OCI-M2 (cell line): Measurements from ENCODE around the gene AHNAK.
"Not testable (repeated sequence)": the region's sequence is repeated elsewhere in the genome, so short reads cannot be mapped to it uniquely, and the experiment has no call there.

ENCODE experiments used
- DNase-seq: peaks from one replicate; lab custom pipeline; 2025; ENCODE audit not compliant: unreplicated experiment; lab: John Stamatoyannopoulos, UW

AHNAK gene

DNA sequence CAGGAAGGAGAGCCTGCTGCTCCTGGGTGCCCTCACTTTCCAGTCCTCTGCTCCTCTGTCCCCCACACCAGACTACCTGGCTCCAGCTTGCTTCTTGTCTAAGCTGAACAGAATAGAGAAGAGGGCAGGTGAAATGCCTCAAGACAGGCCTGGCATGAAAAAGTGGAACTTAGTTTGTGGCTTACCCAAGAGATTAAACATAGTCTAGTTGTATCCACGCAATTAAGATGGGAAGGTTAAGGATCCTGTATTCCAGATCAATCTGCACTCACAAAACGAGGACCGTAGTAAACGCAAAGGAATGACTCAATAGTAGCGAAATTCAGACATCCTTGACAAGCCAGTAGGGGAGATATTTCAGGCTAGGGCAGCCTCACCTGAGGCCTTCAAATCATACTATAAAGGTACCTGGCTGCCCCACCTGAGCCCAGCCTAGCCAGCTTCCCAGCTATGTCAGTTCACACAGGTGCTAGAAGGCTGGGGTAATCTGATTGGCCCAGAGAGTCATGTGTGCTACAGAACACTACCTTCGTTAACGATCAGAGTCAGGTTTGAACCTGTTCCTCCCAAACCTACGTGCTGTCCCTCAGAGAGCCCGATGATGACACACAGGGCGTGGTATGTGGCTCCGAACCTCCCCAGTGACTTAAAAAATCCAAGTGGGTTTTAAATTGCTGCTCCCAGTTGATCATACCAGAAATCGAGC is 46.5 kb downstream of the AHNAK start:
- no peak for DNase-seq

DNA sequence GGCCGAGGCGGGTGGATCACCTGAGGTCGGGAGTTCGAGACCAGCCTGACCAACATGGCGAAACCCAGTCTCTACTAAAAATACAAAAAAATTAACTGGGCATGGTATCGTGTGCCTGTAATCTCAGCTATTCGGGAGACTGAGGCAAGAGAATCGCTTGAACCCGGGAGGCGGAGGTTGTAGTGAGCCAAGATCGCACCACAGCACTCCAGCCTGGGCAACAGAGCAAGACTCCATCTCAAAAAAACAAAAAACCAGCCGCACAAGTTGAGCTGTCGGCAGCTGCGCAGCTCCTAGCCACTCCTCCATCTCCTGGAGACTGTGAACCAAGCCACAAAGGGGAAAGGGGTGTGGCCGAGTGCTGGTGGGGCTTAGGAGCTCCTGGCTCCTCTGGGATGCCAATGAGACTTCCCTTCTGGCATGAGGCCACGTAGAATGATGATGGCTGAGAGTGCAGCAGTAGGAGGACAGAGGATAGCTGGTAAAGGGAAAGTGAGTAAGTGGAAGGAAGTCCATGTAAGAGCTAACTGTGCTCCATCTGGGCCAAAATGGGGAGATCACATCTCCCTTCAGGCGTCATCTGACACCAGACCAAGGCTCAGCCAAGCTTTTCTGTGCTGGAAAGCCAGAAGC is 47.2 kb downstream of the AHNAK start:
- DNase-seq = not testable (repeated sequence)

DNA sequence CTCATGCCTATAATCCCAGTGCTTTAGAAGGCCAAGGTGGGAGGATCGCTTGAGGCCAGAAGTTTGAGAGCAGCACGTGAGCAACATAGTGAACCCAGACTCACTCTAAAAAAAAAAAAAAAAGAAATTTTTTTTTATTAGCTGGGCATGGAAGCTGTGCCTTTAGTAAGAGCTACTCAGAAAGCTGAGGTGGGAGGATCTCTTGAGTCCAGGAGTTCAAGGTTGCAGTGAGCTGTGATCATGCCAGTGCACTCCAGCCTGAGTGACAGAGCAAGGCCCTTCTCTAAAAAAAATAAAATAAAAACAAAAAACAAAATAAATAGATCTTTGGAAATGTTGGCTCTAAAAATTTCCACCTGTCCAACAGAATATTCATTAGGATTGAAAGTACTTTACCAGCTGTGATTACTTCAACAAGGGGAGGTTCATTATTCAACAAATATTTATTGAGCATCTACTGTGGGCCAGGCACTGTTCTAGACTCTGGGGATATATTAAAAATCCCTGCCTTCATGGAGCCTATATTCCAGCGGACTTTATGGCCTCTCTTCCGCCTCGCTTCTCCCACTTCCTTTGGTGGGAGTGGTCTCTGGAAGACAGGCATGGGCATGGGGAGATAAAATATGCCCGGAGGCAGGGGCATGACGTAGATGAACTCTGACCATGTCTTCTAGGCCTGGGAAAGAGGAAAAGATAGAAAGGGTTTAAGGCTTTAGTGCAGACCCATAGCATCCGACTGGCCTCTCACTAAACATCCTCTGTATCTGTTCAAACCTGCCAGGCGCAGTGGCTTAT is 47.9 kb downstream of the AHNAK start:
- no peak for DNase-seq

DNA sequence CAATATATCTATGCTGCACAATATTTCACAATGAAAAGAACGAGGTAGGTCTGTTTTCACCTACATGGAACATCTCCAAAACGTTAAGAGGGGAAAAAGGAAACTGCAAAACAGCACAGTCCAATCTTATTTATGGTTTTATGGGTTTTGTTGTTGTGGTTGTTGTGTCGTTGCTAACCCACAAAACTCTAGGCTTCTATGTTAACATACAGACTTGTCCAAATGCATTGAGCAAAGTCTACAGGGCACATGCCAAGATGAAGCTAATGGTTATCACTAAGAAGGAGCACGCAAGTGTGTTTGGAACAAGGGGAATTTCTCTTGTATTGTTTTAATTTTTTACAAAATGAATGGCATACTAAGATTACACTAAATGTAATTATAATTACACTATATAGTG is 48.6 kb downstream of the AHNAK start:
- no peak for DNase-seq

DNA sequence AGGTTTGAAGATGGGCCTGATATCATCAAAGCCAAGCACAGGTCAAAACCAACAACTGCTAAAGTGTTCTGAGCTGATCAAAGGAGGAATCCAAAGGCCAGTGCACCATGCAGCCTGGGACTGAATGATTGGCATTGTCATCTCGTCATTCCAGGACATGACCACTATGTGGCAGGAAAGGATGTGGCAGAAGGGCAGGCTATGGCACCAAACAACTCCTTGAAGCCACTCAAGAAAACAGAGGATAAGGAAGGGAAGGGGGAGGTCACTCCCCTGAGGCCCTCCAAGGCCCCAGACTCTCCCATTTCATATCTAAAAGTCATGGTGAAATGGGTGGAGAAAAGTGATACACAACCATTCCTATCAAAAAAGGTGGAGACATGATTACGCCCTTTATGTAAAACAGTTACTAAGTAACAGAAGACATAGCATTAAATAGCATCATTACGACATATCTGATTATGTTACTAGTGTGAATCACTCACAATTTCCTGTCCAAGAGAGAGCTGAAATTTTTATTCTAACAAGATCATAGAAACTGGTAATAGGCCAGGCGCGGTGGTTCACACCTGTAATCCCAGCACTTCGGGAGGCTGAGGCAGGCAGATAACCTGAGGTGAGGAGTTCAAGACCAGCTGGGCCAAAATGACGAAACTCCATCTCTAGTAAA is 49.3 kb downstream of the AHNAK start:
- DNase-seq = no peak

DNA sequence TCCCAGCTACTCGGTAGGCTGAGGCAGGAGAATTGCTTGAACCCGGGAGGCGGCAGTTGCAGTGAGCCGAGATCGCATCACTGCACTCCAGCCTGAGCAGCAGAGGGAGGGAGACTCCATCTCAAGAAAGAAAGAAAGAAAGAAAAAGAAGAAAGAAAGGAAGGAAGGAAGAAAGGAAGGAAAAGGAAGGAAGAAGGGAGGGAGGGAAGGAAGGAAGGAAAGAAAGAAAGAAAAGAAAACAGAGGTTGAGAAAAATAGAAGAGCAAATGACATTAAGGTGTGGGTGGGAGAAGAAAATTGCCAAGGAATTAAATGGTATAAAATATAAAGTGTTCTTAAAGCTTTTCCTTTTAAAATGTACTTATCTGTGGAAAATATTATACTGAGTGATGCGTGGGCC is 49.9 kb downstream of the AHNAK start:
- no peak for DNase-seq

DNA sequence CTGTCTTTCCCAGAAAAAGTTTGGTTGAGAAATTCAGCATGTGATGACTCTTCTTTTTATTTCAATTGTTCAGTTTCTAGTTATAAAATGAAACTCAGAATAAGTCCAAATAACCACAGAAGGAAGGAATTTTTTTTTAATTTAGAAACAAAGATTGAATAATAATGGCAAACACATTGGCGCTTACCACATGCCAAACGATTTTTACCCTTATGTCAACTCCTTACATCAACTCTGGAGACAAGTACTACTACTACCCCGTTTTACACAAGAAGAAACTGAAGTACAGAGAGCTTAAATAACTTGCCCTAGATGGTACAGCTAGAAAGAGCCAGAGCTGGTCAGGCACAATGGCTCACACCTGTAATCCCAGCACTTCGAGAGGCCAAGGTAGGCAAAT is 52.4 kb downstream of the AHNAK start:
- no peak for DNase-seq

DNA sequence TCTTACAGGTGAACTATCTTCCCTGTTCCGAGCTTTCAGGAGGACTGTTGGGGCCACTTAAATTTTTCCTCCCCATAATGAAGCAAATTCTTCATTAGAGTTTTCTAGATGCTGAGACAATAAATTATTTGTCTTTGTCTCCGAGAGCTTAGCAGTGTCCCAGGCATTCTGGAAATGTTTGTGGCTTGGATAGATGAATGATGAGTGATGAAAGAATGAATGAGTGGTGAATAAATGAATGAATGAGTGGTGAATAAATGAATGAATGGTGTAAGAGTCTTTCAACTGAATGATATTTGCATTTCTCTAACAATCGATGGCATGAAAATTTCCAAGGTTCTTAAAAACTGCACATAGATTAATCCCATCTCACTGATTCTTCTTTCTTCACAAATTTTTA is 52.8 kb downstream of the AHNAK start:
- DNase-seq = no peak

DNA sequence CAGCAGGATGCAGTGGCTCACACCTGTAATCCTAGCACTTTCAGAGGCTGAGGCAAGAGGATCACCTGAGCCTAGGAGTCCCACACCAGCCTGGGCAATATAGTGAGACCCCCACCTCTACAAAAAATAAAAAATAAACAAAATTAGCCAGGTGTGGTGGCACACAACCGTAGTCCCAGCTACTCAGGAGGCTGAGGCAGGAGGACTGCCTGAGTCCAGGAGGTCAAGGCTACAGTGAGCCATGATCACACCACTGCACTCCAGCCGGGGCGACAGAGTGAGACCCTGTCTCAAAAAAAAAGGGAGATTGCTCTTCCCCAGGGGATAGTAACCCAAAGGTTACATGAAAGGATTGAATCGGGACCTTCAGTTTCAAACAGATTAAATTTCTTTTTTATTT is 54.0 kb downstream of the AHNAK start:
- no peak for DNase-seq

DNA sequence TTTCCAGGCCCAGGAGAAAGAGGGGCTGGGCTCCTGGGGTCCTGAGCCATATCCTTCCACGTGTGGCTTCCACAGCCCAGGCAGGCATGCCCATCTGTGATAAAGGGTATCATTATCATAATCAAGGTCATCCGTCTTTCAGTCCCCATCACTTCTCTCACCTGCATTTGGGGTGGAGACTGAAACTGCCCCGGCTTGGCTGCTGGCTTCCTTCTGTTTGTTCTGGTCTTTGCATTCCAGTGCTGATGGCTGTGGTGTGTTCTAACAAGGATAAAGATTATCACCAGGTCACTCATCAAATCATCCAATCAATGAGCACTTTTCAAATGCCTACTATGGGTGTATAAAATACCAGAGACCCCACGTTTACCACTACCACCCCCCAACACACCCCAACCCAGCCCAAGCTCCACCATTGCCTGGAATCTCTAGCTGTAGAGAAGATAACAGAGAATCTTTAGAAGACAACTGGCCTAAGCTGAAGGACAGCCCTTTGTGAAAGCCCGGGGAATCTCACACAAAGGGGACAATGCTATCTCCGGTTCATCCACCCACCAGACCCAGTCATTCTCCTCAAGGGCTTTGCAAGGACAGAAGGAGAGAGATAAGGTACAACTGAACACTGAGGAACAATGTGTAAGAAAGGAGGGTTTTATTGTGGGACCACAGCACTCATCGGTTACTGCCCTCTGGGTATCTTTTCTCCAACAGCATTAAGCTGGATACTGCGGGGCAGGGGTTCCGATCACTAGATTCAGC is 54.9 kb downstream of the AHNAK start:
- DNase-seq = peak; percentile 43

DNA sequence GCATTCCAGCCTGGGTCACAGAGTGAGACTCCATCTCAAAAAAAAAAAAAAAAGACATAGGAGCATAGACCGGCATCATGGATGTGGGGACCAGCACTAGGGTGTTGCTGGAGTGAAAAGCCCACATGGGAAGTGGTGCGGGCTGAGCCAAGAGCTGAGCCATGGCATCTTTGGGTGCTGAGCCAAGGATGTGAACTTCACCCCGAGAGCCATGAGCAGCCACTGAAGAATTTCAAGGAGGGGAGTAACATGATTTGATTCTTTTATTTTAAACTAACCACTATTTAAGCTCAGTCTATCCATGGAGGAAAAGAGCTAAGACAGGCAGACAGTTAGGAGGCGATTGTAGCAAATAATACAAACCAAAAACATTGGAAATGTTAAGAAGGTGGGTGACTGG is 57.4 kb downstream of the AHNAK start:
- no peak for DNase-seq

DNA sequence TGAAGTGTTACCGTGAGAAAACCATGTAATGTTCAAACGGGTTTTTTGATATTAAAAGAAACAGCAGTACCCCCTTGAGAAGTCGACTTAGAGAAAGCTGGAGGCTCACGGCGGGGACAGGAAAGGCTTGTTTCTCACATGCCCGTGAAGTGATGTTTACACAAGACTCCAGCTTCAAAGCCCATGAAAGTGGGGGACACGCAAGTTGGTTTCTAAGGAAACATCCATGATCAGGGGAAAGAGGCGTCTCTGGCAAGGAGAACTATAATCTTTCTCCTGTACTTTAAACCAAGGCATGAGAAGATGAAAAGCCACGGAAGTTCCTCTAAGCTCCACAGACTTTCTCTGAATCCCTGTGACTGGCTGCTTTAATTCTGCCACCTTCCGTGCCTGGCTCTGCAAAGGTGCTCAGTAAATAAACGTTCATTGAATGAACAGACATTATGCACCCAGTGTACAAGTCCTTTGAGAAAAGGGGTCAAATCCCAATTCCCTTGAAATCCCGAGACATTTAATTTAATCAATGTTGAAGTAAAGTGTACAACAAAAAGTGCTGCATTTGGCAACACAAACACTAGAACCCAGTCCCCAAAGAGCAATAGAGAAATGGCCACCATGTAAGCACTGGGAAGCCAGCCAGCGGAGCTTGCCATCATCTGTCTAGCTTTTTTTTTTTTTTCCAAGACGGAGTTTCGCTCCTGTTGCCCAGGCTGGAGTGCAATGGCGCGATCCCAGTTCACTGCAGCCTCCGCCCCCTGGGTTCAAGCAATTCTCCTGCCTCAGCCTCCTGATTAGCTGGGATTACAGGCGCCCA is 58.7 kb downstream of the AHNAK start:
- DNase-seq = no peak

DNA sequence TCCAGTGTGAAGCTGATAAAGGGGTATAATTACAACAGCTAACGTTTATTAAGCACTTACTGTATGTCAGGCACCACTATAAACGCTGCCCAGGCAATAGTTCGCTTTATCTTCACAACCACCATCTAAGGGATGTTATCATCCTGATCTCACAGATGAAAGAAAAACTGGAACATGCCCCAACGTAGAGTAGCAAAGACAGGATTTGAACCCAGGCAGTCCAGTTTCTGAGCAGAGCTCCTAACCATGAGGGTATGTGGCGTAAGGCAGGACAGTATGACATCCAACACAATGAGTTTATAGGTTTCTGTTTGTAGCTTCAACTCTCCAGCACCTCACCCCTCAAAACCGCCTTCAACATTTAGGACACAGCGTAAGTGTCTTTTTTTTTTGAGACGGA is 59.5 kb downstream of the AHNAK start:
- DNase-seq = no peak

DNA sequence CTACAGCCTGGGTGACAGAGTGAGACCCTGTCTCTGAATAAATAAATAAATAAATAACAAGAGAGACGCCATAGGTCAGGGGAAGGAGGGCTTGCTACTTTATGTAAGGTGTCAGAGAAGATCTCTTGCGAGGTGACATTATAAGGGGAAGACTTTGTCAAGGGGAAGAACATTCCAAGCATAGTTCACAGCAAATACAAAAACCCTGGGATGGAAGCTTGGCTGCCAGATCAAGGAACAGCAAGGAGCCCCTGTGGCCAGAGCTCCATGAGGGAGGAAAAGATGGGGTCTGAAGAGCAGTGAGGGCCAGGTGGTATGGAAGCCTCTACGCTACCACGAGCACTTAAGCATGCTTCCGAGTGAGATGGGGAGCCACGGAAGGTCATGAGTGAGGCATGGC is 62.3 kb downstream of the AHNAK start:
- no peak for DNase-seq

DNA sequence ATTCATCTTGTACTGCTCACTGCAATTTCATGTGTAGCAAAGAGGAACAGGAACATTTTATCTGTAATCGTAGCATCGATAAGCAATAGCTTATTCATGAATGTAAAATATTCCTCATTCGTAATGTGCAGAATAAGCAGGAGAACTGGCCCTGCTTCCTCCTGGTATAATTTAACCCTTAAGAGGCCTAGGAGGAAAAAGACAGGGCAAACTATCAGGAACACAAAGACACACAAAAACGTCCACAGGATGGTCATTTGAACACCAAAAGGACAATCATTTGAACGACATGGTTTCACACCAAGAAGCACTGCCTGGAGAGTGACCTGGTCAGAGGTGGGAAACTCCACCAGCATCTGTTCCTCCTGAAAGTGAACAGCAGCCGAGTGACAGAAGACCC is 63.9 kb downstream of the AHNAK start:
- DNase-seq = no peak

DNA sequence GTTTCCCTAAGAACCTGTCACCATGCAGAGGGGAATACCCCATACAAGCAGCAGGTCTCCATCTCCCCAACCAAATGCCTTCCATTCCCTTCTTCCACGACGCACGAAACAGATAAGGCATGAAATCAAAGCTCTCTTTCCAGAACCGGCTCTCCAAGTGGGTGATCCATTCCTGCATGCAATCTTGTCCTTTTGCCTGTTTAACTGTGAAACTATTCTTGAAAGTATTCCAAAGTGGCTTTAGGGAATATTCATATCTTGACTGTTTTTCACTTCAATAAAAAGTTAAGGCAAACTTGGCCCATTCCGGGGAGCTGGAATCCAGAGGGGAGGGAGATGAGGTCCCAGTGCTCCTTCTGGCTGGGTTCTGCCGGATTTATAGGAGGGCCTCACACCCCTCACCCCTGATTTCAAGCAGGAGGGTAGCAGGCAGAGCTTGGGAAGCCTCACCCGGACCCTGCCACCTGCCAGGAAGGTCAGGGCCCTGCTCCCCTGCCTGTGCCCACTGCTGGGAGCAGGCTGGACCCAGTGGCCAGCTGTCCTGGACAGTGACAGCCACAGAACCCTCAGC is 66.9 kb downstream of the AHNAK start:
- no peak for DNase-seq

DNA sequence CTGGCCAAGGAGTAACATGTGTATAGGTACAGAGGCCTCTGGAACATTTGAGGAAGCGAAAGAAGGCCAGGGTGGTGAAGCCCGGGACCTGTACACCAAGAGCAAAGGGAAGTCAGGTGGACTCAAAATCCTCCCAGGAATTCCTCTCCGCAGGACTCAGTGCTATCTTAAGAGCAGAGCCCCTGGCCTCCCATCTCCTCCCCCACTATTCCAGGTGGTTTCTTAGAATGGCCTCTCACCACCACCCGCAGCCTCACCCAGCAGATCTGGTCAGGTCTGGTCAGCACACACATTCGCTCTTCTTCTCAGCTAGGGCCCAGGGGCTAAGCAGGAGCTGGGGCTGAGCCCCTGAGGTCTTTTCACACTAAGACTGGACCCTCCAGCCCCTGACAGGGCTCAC is 68.7 kb downstream of the AHNAK start:
- no peak for DNase-seq

DNA sequence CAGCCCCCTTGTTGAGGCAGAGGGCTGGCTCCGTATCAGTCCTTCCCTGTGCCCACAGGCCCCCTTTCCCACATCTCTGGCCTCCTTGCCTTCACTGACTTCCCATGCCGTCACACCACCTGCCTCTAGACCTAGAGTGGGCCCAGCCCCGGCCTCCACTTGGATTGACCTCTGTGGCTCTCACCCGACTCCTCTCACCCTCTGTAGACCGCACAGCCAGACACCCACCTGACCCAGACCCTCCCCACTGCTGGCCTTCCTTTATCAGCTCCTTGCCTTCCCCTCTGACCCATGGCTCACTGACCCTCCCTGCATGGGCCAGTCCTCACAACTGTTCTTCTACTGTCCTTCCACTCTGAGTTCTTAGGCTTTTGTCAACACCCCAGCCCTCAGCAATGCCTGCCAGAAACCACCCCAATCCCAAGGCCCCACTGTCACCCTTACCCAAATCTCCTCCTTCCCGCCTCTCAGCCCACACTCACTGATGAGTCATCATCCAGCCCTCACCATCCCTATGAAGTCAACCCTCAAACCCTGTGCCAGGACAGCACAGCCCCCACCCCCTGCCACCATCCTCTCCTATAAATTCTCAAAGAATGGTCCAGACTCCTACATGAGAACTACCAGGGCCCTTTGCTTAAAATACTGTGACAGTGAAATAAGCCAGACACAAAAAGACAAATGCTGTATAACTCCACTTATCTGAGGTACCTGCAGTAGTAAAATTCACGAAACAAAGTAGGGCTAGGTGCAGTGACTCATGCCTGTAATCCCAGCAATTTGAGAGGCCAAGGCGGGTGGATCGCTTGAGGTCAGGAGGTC is 74.3 kb downstream of the AHNAK start:
- no peak for DNase-seq

DNA sequence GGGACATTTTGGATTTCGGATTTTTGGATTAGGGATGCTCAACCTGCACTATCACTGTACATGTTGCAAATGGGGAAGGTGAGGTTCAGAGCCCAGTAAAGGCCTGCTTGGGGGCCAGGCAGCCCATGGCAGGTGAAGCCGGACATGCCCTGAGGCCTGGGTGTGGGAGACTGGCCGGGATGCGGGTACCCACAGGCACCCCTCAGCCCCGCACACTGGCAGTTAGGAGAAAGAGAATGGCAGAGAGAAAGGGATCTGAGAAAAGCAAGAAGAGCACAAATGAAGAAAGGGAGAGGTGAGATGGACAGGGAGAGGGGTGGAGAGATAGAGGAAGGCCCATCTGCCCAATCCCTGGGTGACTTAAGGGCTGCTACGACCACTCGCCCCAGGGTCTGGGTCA is 75.0 kb downstream of the AHNAK start:
- no peak for DNase-seq
